ENCODE measurements around the gene MARVELD3. TPM values are rescaled to one million over a fixed set of nuclear protein-coding genes. Genes with fewer than 3 reads are reported as not detected.

The MARVELD3 gene
- total RNA-seq, 2 donors from 2014 or later: 51.0 to 79.0 TPM

DNA sequence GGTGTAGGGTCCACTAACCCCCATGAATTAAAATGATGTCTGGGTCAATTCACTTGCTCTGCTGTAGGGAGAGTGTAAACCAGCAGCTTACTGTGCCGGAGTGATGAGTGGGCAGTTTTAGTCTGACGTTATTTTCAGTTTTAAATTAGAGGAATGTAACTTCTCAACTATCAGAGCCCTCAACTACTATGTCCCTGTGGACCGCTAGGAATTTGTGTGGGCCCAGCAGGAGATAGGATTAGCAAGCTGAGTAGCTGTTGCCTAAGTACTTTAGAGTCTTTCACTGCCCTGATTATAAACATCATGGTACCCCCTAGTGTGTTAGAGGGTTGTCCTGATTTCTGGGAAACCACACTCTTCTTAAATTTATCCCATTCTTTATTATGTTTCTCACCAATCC, 11.4 kb downstream of the MARVELD3 start:
- TF ChIP-seq, protein P1, sequence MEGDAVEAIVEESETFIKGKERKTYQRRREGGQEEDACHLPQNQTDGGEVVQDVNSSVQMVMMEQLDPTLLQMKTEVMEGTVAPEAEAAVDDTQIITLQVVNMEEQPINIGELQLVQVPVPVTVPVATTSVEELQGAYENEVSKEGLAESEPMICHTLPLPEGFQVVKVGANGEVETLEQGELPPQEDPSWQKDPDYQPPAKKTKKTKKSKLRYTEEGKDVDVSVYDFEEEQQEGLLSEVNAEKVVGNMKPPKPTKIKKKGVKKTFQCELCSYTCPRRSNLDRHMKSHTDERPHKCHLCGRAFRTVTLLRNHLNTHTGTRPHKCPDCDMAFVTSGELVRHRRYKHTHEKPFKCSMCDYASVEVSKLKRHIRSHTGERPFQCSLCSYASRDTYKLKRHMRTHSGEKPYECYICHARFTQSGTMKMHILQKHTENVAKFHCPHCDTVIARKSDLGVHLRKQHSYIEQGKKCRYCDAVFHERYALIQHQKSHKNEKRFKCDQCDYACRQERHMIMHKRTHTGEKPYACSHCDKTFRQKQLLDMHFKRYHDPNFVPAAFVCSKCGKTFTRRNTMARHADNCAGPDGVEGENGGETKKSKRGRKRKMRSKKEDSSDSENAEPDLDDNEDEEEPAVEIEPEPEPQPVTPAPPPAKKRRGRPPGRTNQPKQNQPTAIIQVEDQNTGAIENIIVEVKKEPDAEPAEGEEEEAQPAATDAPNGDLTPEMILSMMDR (IDR thresholded peaks at IDR 0.05): no peak
- no peak overlapping the region for H3K9ac ChIP-seq (ENCODE audit: low read depth in 2 of 2, low read length in 2 of 2)
- no peaks in the 10 kb centered on the region for H3K9me3 ChIP-seq
- DNase-seq: no peak
- peaks cover 5% of the 10 kb centered on the region for H3K36me3 ChIP-seq
- no peaks in the 10 kb centered on the region for H3K27me3 ChIP-seq
- no peak overlapping the region for H3K4me3 ChIP-seq
- no peak overlapping the region for H3K27ac ChIP-seq
- intact Hi-C loops (cut with DNase I): no loop called here
- no peaks in the 10 kb centered on the region for H3K4me1 ChIP-seq

GRCh38 chr16:71645450-71645849, 19.5 kb downstream of the MARVELD3 start:
- H3K9ac ChIP-seq (ENCODE audit: low read depth in 2 of 2, low read length in 2 of 2): no peak overlapping the region
- H3K36me3 ChIP-seq: peaks cover 11% of the 10 kb centered on the region
- TF ChIP-seq, protein P1 (IDR thresholded peaks at IDR 0.05): peak; percentile 31
- H3K27me3 ChIP-seq: no peaks in the 10 kb centered on the region
- H3K27ac ChIP-seq: no peak overlapping the region
- no peak for DNase-seq
- no peaks in the 10 kb centered on the region for H3K9me3 ChIP-seq
- intact Hi-C loops (cut with DNase I): no loop called here
- H3K4me3 ChIP-seq: no peak overlapping the region
- no peaks in the 10 kb centered on the region for H3K4me1 ChIP-seq

DNA sequence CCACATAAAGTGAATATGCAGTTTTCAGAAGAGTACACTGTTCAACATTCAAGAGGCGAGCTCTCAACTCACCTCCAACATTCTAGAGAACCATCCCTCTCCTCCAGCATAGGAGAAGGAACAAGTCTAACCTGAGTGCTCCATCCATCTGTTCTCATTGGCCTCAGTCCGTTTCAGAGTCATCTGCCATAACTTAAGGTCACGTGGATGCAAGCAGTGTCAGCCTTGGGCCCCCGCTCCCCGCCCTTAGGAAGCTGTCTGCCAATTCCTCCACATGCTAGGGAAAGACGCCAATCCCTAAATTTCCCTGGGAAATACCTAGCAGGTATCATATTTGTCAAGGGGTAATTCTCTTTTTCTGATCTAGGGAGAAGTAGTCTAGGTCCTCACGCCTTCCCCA, 21.4 kb downstream of the MARVELD3 start:
- intact Hi-C loops (cut with DNase I): loop anchor here (2.0 kb wide), 1 partner anchor 17 kb away; no protein-coding TSS in a partner anchor
- Histone ChIP-seq H3K4me1 (no peaks in the 10 kb centered on the region), H3K27ac (no peak overlapping the region), H3K4me3 (no peak overlapping the region), H3K27me3 (no peaks in the 10 kb centered on the region), H3K36me3 (peaks cover 9% of the 10 kb centered on the region), H3K9ac (ENCODE audit: low read depth in 2 of 2, low read length in 2 of 2) (no peak overlapping the region), H3K9me3 (no peaks in the 10 kb centered on the region)
- no peak for DNase-seq
- TF ChIP-seq, protein P1 (IDR thresholded peaks at IDR 0.05): no peak

DNA sequence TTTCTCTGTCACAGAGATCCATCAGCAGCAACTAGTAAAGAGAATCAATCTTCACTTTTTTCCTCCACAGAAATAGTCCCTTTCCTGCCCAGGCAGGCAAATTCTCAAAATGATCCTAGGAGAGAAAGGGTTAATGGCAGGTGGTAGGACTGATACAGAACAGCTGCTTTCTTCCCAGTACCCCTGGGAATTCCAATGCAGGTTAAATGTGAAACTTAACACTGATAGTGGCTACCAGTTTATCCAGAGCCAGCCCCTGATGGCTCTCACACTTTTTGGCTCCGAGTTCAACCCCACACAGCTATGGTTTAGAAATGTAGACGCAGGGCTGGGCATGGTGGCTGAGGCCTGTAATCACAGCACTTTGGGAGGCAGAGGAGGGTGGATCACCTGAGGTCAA, 22.2 kb downstream of the MARVELD3 start:
- Histone ChIP-seq H3K4me1 (no peaks in the 10 kb centered on the region), H3K9me3 (no peaks in the 10 kb centered on the region), H3K4me3 (no peak overlapping the region), H3K27me3 (no peaks in the 10 kb centered on the region), H3K36me3 (peaks cover 9% of the 10 kb centered on the region), H3K27ac (no peak overlapping the region), H3K9ac (ENCODE audit: low read depth in 2 of 2, low read length in 2 of 2) (no peak overlapping the region)
- TF ChIP-seq, protein P1 (IDR thresholded peaks at IDR 0.05): no peak
- intact Hi-C loops (cut with DNase I): no loop called here
- DNase-seq: no peak

- Histone ChIP-seq H3K27me3 (no peaks in the 10 kb centered on the region), H3K36me3 (peaks cover 9% of the 10 kb centered on the region)
- intact Hi-C loops (cut with DNase I): no loop called here
Measured at GRCh38 chr16:71648921-71649320, 22.9 kb downstream of the MARVELD3 start.

More at GRCh38 chr16:71648921-71649320, 22.9 kb downstream of the MARVELD3 start:
- no peaks in the 10 kb centered on the region for H3K4me1 ChIP-seq
- H3K9ac ChIP-seq (ENCODE audit: low read depth in 2 of 2, low read length in 2 of 2): no peak overlapping the region
- H3K9me3 ChIP-seq: no peaks in the 10 kb centered on the region
- H3K4me3 ChIP-seq: no peak overlapping the region
- DNase-seq: no peak
- H3K27ac ChIP-seq: no peak overlapping the region
- TF ChIP-seq, protein P1 (IDR thresholded peaks at IDR 0.05): peak; percentile 18
